Measurements from ENCODE around the gene ARID3C.

The ARID3C gene

DNA sequence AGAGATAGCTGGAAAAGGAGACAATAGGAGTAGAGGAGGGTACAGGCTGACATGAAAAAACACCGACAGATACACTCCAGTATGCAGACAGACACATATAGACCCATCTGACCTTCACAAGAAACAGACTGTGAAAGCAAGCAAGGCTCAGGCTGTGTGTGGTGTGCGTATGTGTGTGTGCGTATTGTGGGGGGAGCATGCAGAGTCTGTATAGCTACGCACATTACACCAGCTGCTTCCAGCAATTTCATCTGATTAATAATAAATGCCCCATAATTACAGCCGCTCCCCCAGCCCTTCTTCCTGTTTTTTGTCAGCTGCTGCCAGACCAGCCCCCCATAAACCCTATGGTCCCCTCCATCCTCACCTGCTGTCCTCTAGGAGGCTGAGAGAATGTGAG is 46.1 kb downstream of the ARID3C start:
- no peak overlapping the region for H3K4me3 ChIP-seq (ENCODE audit: low read depth in 1 of 2, low read length in 1 of 2)
- no peaks in the 10 kb centered on the region for H3K36me3 ChIP-seq
- peaks cover 100% of the 10 kb centered on the region for H3K27me3 ChIP-seq
- H3K4me1 ChIP-seq (ENCODE audit: control insufficient read depth in 1 of 2, insufficient read depth in 1 of 2, low read depth in 1 of 2, low read length in 1 of 2), result no peaks in the 10 kb centered on the region
- H3K27ac ChIP-seq, result no peak overlapping the region
- TF ChIP-seq, protein P1, sequence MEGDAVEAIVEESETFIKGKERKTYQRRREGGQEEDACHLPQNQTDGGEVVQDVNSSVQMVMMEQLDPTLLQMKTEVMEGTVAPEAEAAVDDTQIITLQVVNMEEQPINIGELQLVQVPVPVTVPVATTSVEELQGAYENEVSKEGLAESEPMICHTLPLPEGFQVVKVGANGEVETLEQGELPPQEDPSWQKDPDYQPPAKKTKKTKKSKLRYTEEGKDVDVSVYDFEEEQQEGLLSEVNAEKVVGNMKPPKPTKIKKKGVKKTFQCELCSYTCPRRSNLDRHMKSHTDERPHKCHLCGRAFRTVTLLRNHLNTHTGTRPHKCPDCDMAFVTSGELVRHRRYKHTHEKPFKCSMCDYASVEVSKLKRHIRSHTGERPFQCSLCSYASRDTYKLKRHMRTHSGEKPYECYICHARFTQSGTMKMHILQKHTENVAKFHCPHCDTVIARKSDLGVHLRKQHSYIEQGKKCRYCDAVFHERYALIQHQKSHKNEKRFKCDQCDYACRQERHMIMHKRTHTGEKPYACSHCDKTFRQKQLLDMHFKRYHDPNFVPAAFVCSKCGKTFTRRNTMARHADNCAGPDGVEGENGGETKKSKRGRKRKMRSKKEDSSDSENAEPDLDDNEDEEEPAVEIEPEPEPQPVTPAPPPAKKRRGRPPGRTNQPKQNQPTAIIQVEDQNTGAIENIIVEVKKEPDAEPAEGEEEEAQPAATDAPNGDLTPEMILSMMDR (IDR thresholded peaks at IDR 0.05), result no peak
- no peaks in the 10 kb centered on the region for H3K9me3 ChIP-seq

DNA sequence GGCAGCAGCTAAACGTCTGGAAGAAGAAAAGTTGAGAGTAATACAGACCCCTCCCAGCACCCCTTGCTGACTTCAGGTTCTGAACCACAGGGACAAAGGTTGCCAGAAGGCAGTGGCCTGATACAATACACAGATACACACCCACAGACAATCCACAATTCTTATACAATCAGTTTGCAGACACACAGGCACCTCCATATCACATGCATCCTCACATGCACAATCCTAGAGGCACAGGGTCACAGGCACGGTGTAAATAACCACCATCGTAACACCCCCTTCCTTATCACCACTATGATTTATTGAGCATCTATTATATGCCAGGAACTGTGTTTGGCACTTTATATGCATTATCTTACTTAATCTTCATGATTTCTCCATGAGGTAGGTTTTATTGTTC is 47.5 kb downstream of the ARID3C start:
- H3K9me3 ChIP-seq, result no peaks in the 10 kb centered on the region
- H3K4me1 ChIP-seq (ENCODE audit: control insufficient read depth in 1 of 2, insufficient read depth in 1 of 2, low read depth in 1 of 2, low read length in 1 of 2), result no peaks in the 10 kb centered on the region
- no peak overlapping the region for H3K4me3 ChIP-seq (ENCODE audit: low read depth in 1 of 2, low read length in 1 of 2)
- no peaks in the 10 kb centered on the region for H3K36me3 ChIP-seq
- TF ChIP-seq, protein P1 (IDR thresholded peaks at IDR 0.05), result no peak
- H3K27me3 ChIP-seq, result peaks cover 100% of the 10 kb centered on the region
- H3K27ac ChIP-seq, result no peak overlapping the region

DNA sequence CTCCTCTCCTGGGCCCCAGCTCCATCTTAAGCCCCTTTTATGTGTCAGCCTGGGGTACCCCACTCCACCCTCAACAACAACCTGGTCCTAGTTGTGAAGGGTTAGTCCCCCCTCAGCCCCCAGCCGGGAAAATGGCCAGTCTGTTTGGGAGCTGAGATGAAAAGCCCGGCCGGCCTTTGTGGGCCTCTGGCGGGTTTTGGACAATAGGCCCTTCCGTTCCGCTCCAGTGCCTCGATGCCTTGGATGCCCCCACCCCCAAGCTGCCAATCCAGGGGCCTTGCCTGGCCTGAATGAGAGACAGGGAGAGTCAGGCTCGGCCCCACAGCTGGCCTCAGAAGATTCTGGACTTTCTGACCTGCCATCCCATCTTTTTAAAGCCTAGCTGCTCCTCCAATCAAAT is 48.5 kb downstream of the ARID3C start:
- H3K27me3 ChIP-seq, result peaks cover 100% of the 10 kb centered on the region
- no peaks in the 10 kb centered on the region for H3K36me3 ChIP-seq
- no peaks in the 10 kb centered on the region for H3K4me1 ChIP-seq (ENCODE audit: control insufficient read depth in 1 of 2, insufficient read depth in 1 of 2, low read depth in 1 of 2, low read length in 1 of 2)
- H3K4me3 ChIP-seq (ENCODE audit: low read depth in 1 of 2, low read length in 1 of 2), result no peak overlapping the region
- TF ChIP-seq, protein P1 (IDR thresholded peaks at IDR 0.05), result no peak
- H3K27ac ChIP-seq, result no peak overlapping the region
- H3K9me3 ChIP-seq, result no peaks in the 10 kb centered on the region

DNA sequence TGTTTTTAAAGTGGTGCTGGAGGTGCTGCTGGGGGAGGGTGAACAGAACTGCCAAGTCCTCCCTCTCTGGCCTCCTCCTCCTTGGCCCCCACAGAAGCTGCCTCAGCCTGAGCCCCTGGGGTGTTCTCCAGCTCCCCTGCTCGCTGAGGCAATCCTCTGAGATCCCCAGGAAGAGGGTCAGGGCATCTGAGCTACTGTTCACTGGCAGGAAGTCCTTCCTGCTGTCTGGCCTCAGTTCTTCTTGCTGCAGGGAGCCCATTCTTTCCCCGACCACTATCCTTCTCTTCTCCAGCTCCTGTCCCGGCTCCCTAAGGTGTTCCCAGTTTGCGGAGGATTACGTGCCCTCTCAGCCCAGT is 49.1 kb downstream of the ARID3C start:
- no peaks in the 10 kb centered on the region for H3K36me3 ChIP-seq
- TF ChIP-seq, protein P1 (IDR thresholded peaks at IDR 0.05), result no peak
- H3K4me3 ChIP-seq (ENCODE audit: low read depth in 1 of 2, low read length in 1 of 2), result no peak overlapping the region
- H3K27me3 ChIP-seq, result peaks cover 100% of the 10 kb centered on the region
- H3K9me3 ChIP-seq, result no peaks in the 10 kb centered on the region
- H3K27ac ChIP-seq, result no peak overlapping the region
- H3K4me1 ChIP-seq (ENCODE audit: control insufficient read depth in 1 of 2, insufficient read depth in 1 of 2, low read depth in 1 of 2, low read length in 1 of 2), result no peaks in the 10 kb centered on the region

DNA sequence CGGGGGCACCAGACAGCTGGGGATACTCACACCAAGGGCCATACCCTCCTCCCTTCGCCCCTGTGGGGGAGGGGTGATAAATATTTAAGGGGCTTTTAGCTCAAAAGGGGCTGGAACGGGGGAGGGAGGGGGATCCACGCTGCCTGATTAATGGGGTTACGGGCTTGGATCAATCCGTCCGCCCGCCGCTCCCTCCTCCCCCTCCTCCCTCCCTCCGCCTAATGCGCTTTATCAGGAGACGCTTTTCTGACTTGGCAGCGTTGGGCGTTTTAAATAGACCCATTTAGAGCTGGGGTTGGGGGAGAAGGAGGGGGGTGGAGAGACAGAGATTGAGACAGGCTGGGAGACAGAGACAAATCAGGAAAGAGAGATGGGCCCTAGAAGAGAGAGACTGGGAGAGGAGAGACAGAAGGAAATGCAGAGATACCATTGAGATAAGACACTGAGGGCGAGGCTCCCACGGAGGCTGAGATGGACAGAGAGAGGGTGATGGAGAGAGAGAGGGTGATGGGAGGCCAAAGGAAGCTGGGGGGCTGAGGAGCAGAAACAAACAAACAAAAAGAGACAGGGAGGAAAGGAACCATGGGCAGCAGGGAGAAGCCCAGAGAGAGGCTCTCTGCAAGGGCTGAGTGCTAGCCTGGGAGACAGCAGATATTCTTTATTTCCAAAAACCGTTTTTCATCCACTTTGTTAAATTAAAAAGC is 49.6 kb downstream of the ARID3C start:
- H3K9me3 ChIP-seq, result no peaks in the 10 kb centered on the region
- H3K4me1 ChIP-seq (ENCODE audit: control insufficient read depth in 1 of 2, insufficient read depth in 1 of 2, low read depth in 1 of 2, low read length in 1 of 2), result no peaks in the 10 kb centered on the region
- H3K4me3 ChIP-seq (ENCODE audit: low read depth in 1 of 2, low read length in 1 of 2), result no peak overlapping the region
- H3K27me3 ChIP-seq, result peaks cover 100% of the 10 kb centered on the region
- TF ChIP-seq, protein P1 (IDR thresholded peaks at IDR 0.05), result no peak
- H3K36me3 ChIP-seq, result no peaks in the 10 kb centered on the region
- no peak overlapping the region for H3K27ac ChIP-seq
